Spleen (tissue), 11 donors: Measurements from ENCODE around the gene MAN1A2. TPM values are rescaled to one million over a fixed set of nuclear protein-coding genes. Genes with fewer than 3 reads are reported as not detected.

Experiments used
- DNase-seq: peaks from one replicate; pipeline ENCODE4 v3.0.0-alpha.2; 2020
- H3K27ac ChIP-seq, 8 donors: fragments of 200-600 bp; sonication (generic) in 7 of 8; 1 replicate in 4 of 8; 2 replicates in 4 of 8; pipeline versions ENCODE4 v1.5.0 to v1.8.0; 2016 to 2021; ENCODE audit warnings: inconsistent platforms in 4 of 8, mild to moderate bottlenecking in 4 of 8, moderate library complexity in 1 of 8
- H3K27me3 ChIP-seq, 7 donors: fragments of 200-600 bp; sonication (generic) in 6 of 7; replicated peaks in 1 of 7; 1 replicate in 4 of 7; 2 replicates in 3 of 7; pipeline versions ENCODE4 v1.5.0 to v1.8.0; 2016 to 2021; ENCODE audit warnings: inconsistent platforms in 3 of 7, mild to moderate bottlenecking in 1 of 7
- H3K36me3 ChIP-seq, 6 donors: fragments of 200-600 bp; sonication (generic) in 5 of 6; 1 replicate in 4 of 6; 2 replicates in 2 of 6; pipeline versions ENCODE4 v1.5.0 to v1.8.0; 2016 to 2021; ENCODE audit warnings: inconsistent platforms in 2 of 6
- H3K4me1 ChIP-seq, 6 donors: fragments of 200-600 bp; sonication (generic) in 5 of 6; 1 replicate in 3 of 6; 2 replicates in 3 of 6; pipeline versions ENCODE4 v1.5.0 to v1.8.0; 2016 to 2021; ENCODE audit warnings: inconsistent platforms in 3 of 6
- H3K4me3 ChIP-seq, 8 donors: fragments of 200-600 bp; sonication (generic) in 7 of 8; 1 replicate in 4 of 8; 2 replicates in 4 of 8; pipeline versions ENCODE4 v1.5.0 to v1.8.0; 2016 to 2021; ENCODE audit warnings: inconsistent platforms in 4 of 8, mild to moderate bottlenecking in 4 of 8, moderate library complexity in 2 of 8
- H3K9me3 ChIP-seq, 8 donors: fragments of 200-600 bp; sonication (generic) in 7 of 8; 1 replicate in 4 of 8; 2 replicates in 4 of 8; pipeline versions ENCODE4 v1.5.0 to v1.8.0; 2016 to 2021; ENCODE audit warnings: inconsistent platforms in 4 of 8
- CTCF ChIP-seq, 11 experiments: fragments of 200-600 bp in 7 of 11; fragments of 450-650 bp in 4 of 11; sonication (generic) in 4 of 11; IDR thresholded peaks in 8 of 11; conservative IDR thresholded peaks in 3 of 11; 1 replicate in 7 of 11; 2 replicates in 4 of 11; pipeline versions ENCODE4 v1.4.0 to v1.8.0; 2016 to 2021; ENCODE audit warnings: antibody characterized with exemption in 11 of 11, inconsistent platforms in 4 of 11, mild to moderate bottlenecking in 1 of 11
- POLR2A ChIP-seq, 3 donors: fragments of 450-650 bp; IDR thresholded peaks; one replicate each; pipeline ENCODE4 v1.5.1; 2017; ENCODE audit warnings: antibody characterized with exemption in 3 of 3, mild to moderate bottlenecking in 1 of 3
- POLR2AphosphoS5 ChIP-seq, 3 donors: sonication (generic); formaldehyde crosslinking; IDR thresholded peaks; one replicate each; pipeline ENCODE4 v1.5.1; 2017; ENCODE audit warnings: antibody characterized with exemption in 3 of 3
- WGBS, 5 donors: extraction: QIAGEN DNeasy Blood & Tissue Kit in 3 of 5; methylation state at CpG; one replicate each; pipeline versions ENCODE4 v1.1.5 to v1.1.7; 2013 to 2018; 5-methylcytosine and 5-hydroxymethylcytosine counted together
- intact Hi-C: fragments of 100-400 bp; cut with DNase I; formaldehyde crosslinking; loops from one replicate; pipeline ENCODE4 v1.15.0; 2023; ENCODE audit warnings: low total_unique reads
- polyA plus RNA-seq, 3 donors: library from polyadenylated mRNA; stranded (reverse); fragments of 200-250 nt; gene quantifications; one replicate each; pipeline ENCODE4 v1.2.1, GENCODE V29; 2013
- total RNA-seq, 7 donors: library from RNA; depleted of rRNA in 3 of 7; stranded (reverse); fragments of >200 nt in 3 of 7; fragmentation: NEBNext Ultra II Directional in 4 of 7; extraction: Animal tissue kit (Norgen Biotek cat#: 25700) in 4 of 7; gene quantifications; one replicate each; pipeline versions ENCODE4 v1.1.0 to v1.2.1, GENCODE V29; 2016 to 2021
- donor health status: healthy with polysubstance abuse.
- donor health status: DM: no; HTN: no; CAD: no; lungs with moderate emphysema.
- donor health status: DM: no; HTN: no; CAD: no.
- donor health status: Bipolar disorder and iron deficiency.
- donor health status: healthy.
- donor health status: DM: no; HTN: no; CAD: no.
- donor health status: DM: yes; HTN: yes; CAD: no.

Gene MAN1A2
- total and polyA plus RNA-seq, 10 donors: 4.1 to 52.4 (median 42.6) TPM

GRCh38 chr1:117403597-117403996 is 36.3 kb downstream of the MAN1A2 start:
- intact Hi-C loops: no loop called here
- 97 to 98% (median 97%) methylated on average over 3 of the region's 3 CpGs for WGBS, 5 donors

DNA sequence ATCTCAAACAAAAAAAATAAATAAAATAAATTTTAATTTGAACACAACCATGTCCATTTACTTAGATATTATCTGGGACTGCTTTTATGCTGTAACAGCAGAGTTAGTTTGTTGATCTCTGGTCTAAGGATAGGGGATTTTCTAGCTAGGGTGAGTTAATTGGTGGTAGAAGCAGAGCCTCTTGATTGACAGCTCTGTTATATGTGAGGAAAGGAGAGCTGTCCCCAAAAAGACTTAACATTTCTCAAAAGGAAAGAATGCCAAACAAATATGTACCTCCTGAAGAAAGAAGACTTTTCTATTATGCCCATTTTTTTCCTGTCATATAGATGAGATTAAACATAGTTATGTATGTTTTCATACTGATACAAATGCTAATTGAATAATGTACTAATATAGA is 37.8 kb downstream of the MAN1A2 start:
- Histone ChIP-seq H3K27ac (no peak overlapping the region), H3K4me3 (no peak overlapping the region), H3K36me3 (peaks cover 0 to 56% (median 22%) of the 10 kb centered on the region in 6 donors), H3K4me1 (no peaks in the 10 kb centered on the region), H3K27me3 (no peaks in the 10 kb centered on the region), H3K9me3 (peaks cover 0 to 22% (median 13%) of the 10 kb centered on the region in 8 donors)
- intact Hi-C loops: no loop called here
- no peak for DNase-seq
- no peak for TF ChIP-seq POLR2A (IDR thresholded peaks at IDR 0.05)
- no peak for TF ChIP-seq POLR2AphosphoS5 (IDR thresholded peaks at IDR 0.05)
- no peak for TF ChIP-seq CTCF (IDR thresholded peaks at IDR 0.05 in 8 of 11, conservative IDR thresholded peaks at IDR 0.05 in 3 of 11)

More at GRCh38 chr1:117403597-117403996, 36.3 kb downstream of the MAN1A2 start:
- no peak for DNase-seq
- H3K36me3 ChIP-seq: peaks cover 0 to 56% (median 22%) of the 10 kb centered on the region in 6 donors
- H3K4me3 ChIP-seq: no peak overlapping the region
- H3K4me1 ChIP-seq: no peaks in the 10 kb centered on the region
- H3K27ac ChIP-seq: no peak overlapping the region
- H3K9me3 ChIP-seq: peaks cover 0 to 22% (median 13%) of the 10 kb centered on the region in 8 donors
- H3K27me3 ChIP-seq: no peaks in the 10 kb centered on the region
- TF ChIP-seq POLR2A (IDR thresholded peaks at IDR 0.05) (no peak), CTCF (IDR thresholded peaks at IDR 0.05 in 8 of 11, conservative IDR thresholded peaks at IDR 0.05 in 3 of 11) (no peak), POLR2AphosphoS5 (IDR thresholded peaks at IDR 0.05) (no peak)

- H3K9me3 ChIP-seq: no peaks in the 10 kb centered on the region
Observed at GRCh38 chr1:117412472-117412871, 45.2 kb downstream of the MAN1A2 start.

DNA sequence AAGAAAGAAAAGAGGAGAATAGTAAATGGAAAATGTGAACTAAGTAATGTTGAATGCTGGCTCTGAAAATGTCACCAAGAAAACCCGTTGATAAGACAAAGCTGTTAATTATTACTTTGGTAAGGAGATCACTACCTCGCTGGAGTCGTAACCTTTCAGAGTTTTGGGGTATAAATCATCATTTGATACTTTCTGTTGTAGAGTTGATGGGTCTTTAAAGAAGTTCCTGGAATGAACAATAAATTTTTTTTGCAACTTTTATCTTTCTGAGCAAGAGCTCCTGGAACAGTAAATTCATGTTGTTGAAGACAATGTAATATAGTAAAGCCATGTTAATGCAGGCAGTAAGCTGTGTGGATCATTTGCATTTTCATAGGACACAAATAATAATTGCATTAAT is 46.2 kb downstream of the MAN1A2 start:
- TF ChIP-seq CTCF (IDR thresholded peaks at IDR 0.05 in 8 of 11, conservative IDR thresholded peaks at IDR 0.05 in 3 of 11) (no peak), POLR2AphosphoS5 (IDR thresholded peaks at IDR 0.05) (no peak), POLR2A (IDR thresholded peaks at IDR 0.05) (no peak)
- Histone ChIP-seq H3K36me3 (peaks cover 0 to 39% (median 10%) of the 10 kb centered on the region in 6 donors), H3K9me3 (no peaks in the 10 kb centered on the region), H3K27me3 (no peaks in the 10 kb centered on the region), H3K4me3 (no peak overlapping the region), H3K4me1 (no peaks in the 10 kb centered on the region), H3K27ac (no peak overlapping the region)
- intact Hi-C loops: no loop called here
- WGBS, 5 donors: 88 to 98% (median 95%) methylated on average over 3 of the region's 3 CpGs
- DNase-seq: no peak

More at GRCh38 chr1:117412472-117412871, 45.2 kb downstream of the MAN1A2 start:
- H3K36me3 ChIP-seq: peaks cover 0 to 41% (median 10%) of the 10 kb centered on the region in 6 donors
- H3K27me3 ChIP-seq: no peaks in the 10 kb centered on the region
- H3K27ac ChIP-seq: no peak overlapping the region
- no peaks in the 10 kb centered on the region for H3K4me1 ChIP-seq
- intact Hi-C loops: no loop called here
- DNase-seq: no peak
- TF ChIP-seq POLR2A (IDR thresholded peaks at IDR 0.05) (no peak), POLR2AphosphoS5 (IDR thresholded peaks at IDR 0.05) (no peak), CTCF (IDR thresholded peaks at IDR 0.05 in 8 of 11, conservative IDR thresholded peaks at IDR 0.05 in 3 of 11) (no peak)
- no peak overlapping the region for H3K4me3 ChIP-seq
